ENCODE results near the gene TMEM187. TPM values are rescaled to one million over a fixed set of nuclear protein-coding genes. Genes with fewer than 3 reads are reported as not detected.

TMEM187 gene
- total and polyA plus RNA-seq, 2 experiments from 2014 or later, result 8.7 to 12.1 TPM

GRCh38 chrX:153981771-153982533 lies 9.4 kb downstream of the TMEM187 start:
- Histone ChIP-seq H3K79me2 (no peaks in the 10 kb centered on the region), H2AFZ (no peak overlapping the region), H3K9me3 (ENCODE audit: low read depth) (no peaks in the 10 kb centered on the region), H3K27ac (no peak overlapping the region), H3K9me2 (replicated peaks; ENCODE audit: insufficient read depth) (no peaks in the 10 kb centered on the region), H3K4me3 (no peak overlapping the region), H4K20me1 (ENCODE audit: insufficient read depth, poor library complexity, severe bottlenecking) (no peaks in the 10 kb centered on the region), H3K4me2 (no peak overlapping the region), H3K4me1 (ENCODE audit: insufficient read depth) (no peaks in the 10 kb centered on the region), H3K36me3 (replicated peaks; ENCODE audit: insufficient read depth, low read depth) (no peaks in the 10 kb centered on the region), H3K27me3 (no peaks in the 10 kb centered on the region)
- 94% methylated on average over 52 of the region's 52 CpGs for WGBS (ENCODE audit: low lambda C conversion rate, missing lambda C conversion rate)
- DNase-seq (ENCODE audit: low spot score), result no peak
- TF ChIP-seq CTCF (IDR thresholded peaks at IDR 0.05; ENCODE audit: poor library complexity) (no peak), EZH2phosphoT487 (IDR thresholded peaks at IDR 0.05; ENCODE audit: low read depth, severe bottlenecking, unreplicated experiment) (no peak), EZH2 (IDR thresholded peaks at IDR 0.05; ENCODE audit: borderline replicate concordance) (no peak)

GRCh38 chrX:153983321-153983801 lies 10.8 kb downstream of the TMEM187 start:
- TF ChIP-seq EZH2 (IDR thresholded peaks at IDR 0.05; ENCODE audit: borderline replicate concordance), result no peak
- TF ChIP-seq EZH2phosphoT487 (IDR thresholded peaks at IDR 0.05; ENCODE audit: low read depth, severe bottlenecking, unreplicated experiment), result no peak
- no peak for TF ChIP-seq CTCF (IDR thresholded peaks at IDR 0.05; ENCODE audit: poor library complexity)
- H3K9me2 ChIP-seq (replicated peaks; ENCODE audit: insufficient read depth), result no peaks in the 10 kb centered on the region
- H3K27me3 ChIP-seq, result no peaks in the 10 kb centered on the region
- no peak overlapping the region for H3K4me3 ChIP-seq
- no peak overlapping the region for H3K27ac ChIP-seq
- no peak overlapping the region for H2AFZ ChIP-seq
- no peak overlapping the region for H3K4me2 ChIP-seq
- no peaks in the 10 kb centered on the region for H3K9me3 ChIP-seq (ENCODE audit: low read depth)
- no peak for DNase-seq (ENCODE audit: low spot score)
- H3K36me3 ChIP-seq (replicated peaks; ENCODE audit: insufficient read depth, low read depth), result no peaks in the 10 kb centered on the region
- WGBS (ENCODE audit: low lambda C conversion rate, missing lambda C conversion rate), result 84% methylated on average over 12 of the region's 12 CpGs
- no peaks in the 10 kb centered on the region for H3K4me1 ChIP-seq (ENCODE audit: insufficient read depth)
- H4K20me1 ChIP-seq (ENCODE audit: insufficient read depth, poor library complexity, severe bottlenecking), result no peaks in the 10 kb centered on the region
- H3K79me2 ChIP-seq, result no peaks in the 10 kb centered on the region

- Histone ChIP-seq H3K36me3 (replicated peaks; ENCODE audit: insufficient read depth, low read depth) (no peaks in the 10 kb centered on the region), H4K20me1 (ENCODE audit: insufficient read depth, poor library complexity, severe bottlenecking) (no peaks in the 10 kb centered on the region), H3K27ac (no peak overlapping the region), H3K9me2 (replicated peaks; ENCODE audit: insufficient read depth) (no peaks in the 10 kb centered on the region), H3K9me3 (ENCODE audit: low read depth) (no peaks in the 10 kb centered on the region), H3K4me3 (no peak overlapping the region), H3K79me2 (no peaks in the 10 kb centered on the region), H3K4me1 (ENCODE audit: insufficient read depth) (no peaks in the 10 kb centered on the region), H3K27me3 (no peaks in the 10 kb centered on the region), H3K4me2 (no peak overlapping the region), H2AFZ (no peak overlapping the region)
- 81% methylated on average over 20 of the region's 20 CpGs for WGBS (ENCODE audit: low lambda C conversion rate, missing lambda C conversion rate)
- no peak for DNase-seq (ENCODE audit: low spot score)
- TF ChIP-seq CTCF (IDR thresholded peaks at IDR 0.05; ENCODE audit: poor library complexity) (no peak), EZH2phosphoT487 (IDR thresholded peaks at IDR 0.05; ENCODE audit: low read depth, severe bottlenecking, unreplicated experiment) (no peak)
Observed at GRCh38 chrX:153984351-153985178, 12.0 kb downstream of the TMEM187 start.
